Chondrocyte (in vitro differentiated cells): ENCODE data around the gene BTG2. TPM values are rescaled to one million over a fixed set of nuclear protein-coding genes. Genes with fewer than 3 reads are reported as not detected.

Experiments used
- DNase-seq: peaks from one replicate; pipeline ENCODE4 v3.0.0; 2021; ENCODE audit warnings: mixed read lengths, low spot score
- H3K27ac Mint-ChIP-seq: one replicate; pipeline ENCODE4 v1.8.0; 2021; ENCODE audit warnings: mild to moderate bottlenecking, moderate library complexity, mixed read lengths; ENCODE audit not compliant: unreplicated experiment
- H3K27me3 Mint-ChIP-seq: 2 replicates; pipeline ENCODE4 v1.8.0; 2021; ENCODE audit warnings: low read depth, mixed read lengths
- H3K36me3 Mint-ChIP-seq: 2 replicates; pipeline ENCODE4 v1.8.0; 2021; ENCODE audit warnings: low read depth, mixed read lengths
- H3K4me1 Mint-ChIP-seq: 2 replicates; pipeline ENCODE4 v1.8.0; 2021; ENCODE audit warnings: low read depth, mild to moderate bottlenecking, mixed read lengths
- H3K4me3 Mint-ChIP-seq: one replicate; pipeline ENCODE4 v1.8.0; 2021; ENCODE audit warnings: mild to moderate bottlenecking, moderate library complexity, mixed read lengths; ENCODE audit not compliant: unreplicated experiment
- H3K9me3 Mint-ChIP-seq: 2 replicates; pipeline ENCODE4 v1.8.0; 2021; ENCODE audit warnings: low read depth, mixed read lengths
- total RNA-seq: library from RNA; stranded (reverse); gene quantifications from 3 replicates; pipeline ENCODE4 v1.2.1, GENCODE V29; 2021
- TF ChIP-seq, protein P1 (sequence below): fragments of 200-600 bp; sonication (generic); IDR thresholded peaks from 2 replicates; pipeline ENCODE4 v1.5.0; 2021; ENCODE audit warnings: antibody characterized with exemption, mild to moderate bottlenecking, moderate library complexity

The BTG2 gene
- total RNA-seq, 1 donor from 2014 or later = 41.3 TPM

- Mint-ChIP-seq H3K4me1 (peaks cover 38% of the 10 kb centered on the region), H3K27me3 (no peaks in the 10 kb centered on the region), H3K36me3 (no peaks in the 10 kb centered on the region), H3K27ac (no peak overlapping the region), H3K9me3 (no peaks in the 10 kb centered on the region), H3K4me3 (no peak overlapping the region)
- TF ChIP-seq, protein P1, sequence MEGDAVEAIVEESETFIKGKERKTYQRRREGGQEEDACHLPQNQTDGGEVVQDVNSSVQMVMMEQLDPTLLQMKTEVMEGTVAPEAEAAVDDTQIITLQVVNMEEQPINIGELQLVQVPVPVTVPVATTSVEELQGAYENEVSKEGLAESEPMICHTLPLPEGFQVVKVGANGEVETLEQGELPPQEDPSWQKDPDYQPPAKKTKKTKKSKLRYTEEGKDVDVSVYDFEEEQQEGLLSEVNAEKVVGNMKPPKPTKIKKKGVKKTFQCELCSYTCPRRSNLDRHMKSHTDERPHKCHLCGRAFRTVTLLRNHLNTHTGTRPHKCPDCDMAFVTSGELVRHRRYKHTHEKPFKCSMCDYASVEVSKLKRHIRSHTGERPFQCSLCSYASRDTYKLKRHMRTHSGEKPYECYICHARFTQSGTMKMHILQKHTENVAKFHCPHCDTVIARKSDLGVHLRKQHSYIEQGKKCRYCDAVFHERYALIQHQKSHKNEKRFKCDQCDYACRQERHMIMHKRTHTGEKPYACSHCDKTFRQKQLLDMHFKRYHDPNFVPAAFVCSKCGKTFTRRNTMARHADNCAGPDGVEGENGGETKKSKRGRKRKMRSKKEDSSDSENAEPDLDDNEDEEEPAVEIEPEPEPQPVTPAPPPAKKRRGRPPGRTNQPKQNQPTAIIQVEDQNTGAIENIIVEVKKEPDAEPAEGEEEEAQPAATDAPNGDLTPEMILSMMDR = no peak
- no peak for DNase-seq
These were observed 17.4 kb upstream of the BTG2 start for GRCh38 chr1:203287898-203288297.

GRCh38 chr1:203288400-203288799 is 16.9 kb upstream of the BTG2 start:
- no peaks in the 10 kb centered on the region for H3K36me3 Mint-ChIP-seq
- no peaks in the 10 kb centered on the region for H3K27me3 Mint-ChIP-seq
- no peak overlapping the region for H3K4me3 Mint-ChIP-seq
- peaks cover 38% of the 10 kb centered on the region for H3K4me1 Mint-ChIP-seq
- H3K9me3 Mint-ChIP-seq = no peaks in the 10 kb centered on the region
- TF ChIP-seq, protein P1 = no peak
- H3K27ac Mint-ChIP-seq = no peak overlapping the region
- DNase-seq = no peak

GRCh38 chr1:203289281-203289981 is 15.9 kb upstream of the BTG2 start:
- TF ChIP-seq, protein P1 = no peak
- Mint-ChIP-seq H3K9me3 (no peaks in the 10 kb centered on the region), H3K4me1 (peaks cover 38% of the 10 kb centered on the region), H3K27me3 (no peaks in the 10 kb centered on the region), H3K4me3 (peak overlapping the region; percentile 15), H3K27ac (peak overlapping the region; percentile 54), H3K36me3 (no peaks in the 10 kb centered on the region)
- no peak for DNase-seq

DNA sequence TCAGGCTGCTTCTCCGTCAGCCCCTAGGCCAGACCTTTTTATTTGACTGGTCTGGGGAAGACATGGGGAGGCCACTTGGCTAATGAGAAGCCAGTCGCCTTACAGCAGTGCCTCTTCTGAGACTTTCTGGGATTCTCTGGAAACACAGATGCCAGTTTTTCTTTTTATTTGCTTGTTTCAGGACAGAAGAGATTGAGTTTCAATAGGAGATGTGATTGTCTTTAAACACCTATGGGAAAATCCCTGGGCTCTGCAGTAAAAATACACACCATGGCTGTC is 15.4 kb upstream of the BTG2 start:
- Mint-ChIP-seq H3K27ac (peak overlapping the region; percentile 54), H3K4me1 (peaks cover 42% of the 10 kb centered on the region), H3K9me3 (no peaks in the 10 kb centered on the region), H3K36me3 (no peaks in the 10 kb centered on the region), H3K27me3 (no peaks in the 10 kb centered on the region), H3K4me3 (peak overlapping the region; percentile 15)
- TF ChIP-seq, protein P1 = no peak
- DNase-seq = no peak

DNA sequence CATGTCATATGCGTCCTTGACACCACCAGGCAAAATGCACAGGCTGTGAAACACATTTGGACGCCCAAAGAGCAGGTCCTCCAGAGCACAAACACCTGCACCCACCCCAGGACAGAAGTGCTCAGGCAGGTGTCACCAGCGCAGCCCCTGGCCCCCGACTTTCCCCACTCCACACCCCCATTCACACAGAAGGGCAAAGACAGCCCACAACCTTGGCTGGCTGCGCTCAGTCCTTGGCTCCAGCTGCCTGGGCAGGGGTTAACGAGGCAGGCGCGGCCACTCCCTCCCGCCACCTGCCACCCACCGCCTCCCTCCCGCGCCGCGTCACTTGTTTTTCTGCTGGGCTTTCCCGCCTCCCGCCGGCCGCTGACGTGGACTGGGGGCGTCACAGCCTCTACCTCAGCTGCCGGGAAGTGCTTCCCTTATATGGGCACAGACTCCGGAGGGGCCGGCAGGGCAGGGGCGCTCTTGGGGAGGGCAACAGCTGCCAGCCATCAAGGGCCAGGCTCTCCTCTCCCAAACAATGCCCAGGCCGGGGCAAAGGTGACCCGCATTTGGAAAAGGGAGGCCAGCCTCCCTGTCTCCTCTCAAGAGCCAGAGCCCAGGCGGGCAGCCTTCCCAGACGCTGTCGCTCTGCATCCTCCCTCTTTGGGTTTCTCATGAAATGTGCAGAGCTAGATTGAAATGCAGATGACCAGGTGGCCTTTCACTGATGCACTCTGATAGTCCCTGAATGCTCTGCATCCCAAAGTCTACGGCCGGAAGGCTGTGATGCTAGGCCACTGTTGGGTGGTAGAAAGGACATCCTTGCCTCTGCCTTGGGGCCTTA is 14.8 kb upstream of the BTG2 start:
- Mint-ChIP-seq H3K27me3 (no peaks in the 10 kb centered on the region), H3K27ac (peak overlapping the region; percentile 54)
- no peak for DNase-seq

More for the DNA sequence above, 14.8 kb upstream of the BTG2 start:
- Mint-ChIP-seq H3K4me3 (peak overlapping the region; percentile 40), H3K9me3 (no peaks in the 10 kb centered on the region), H3K4me1 (peaks cover 48% of the 10 kb centered on the region), H3K36me3 (no peaks in the 10 kb centered on the region)
- TF ChIP-seq, protein P1 = no peak
